IMR-90 (cell line): ENCODE results near the gene ALDH3B2. TPM values are rescaled to one million over a fixed set of nuclear protein-coding genes. Genes with fewer than 3 reads are reported as not detected.
A peak's percentile ranks its signal among the peaks of the same experiment; 100 is the strongest.

Experiments used
- ATAC-seq: fragments of 200-7000 bp; cut with Tn5 transposase; 2 replicates; pipeline ENCODE4 v1.9.1; 2020; ENCODE audit warnings: low read depth, mild to moderate bottlenecking, moderate library complexity
- BruUV-seq: library from RNA; stranded (reverse); fragments of 400-500 nt; replicated peaks from 2 replicates; lab custom pipeline; 2021; lab: Mats Ljungman, UMichigan
- CTCF ChIA-PET: fragments of 300-600 bp; formaldehyde crosslinking; extraction: SDS; loops from one replicate; lab custom pipeline; 2021; ENCODE audit warnings: antibody characterized with exemption; lab: Yijun Ruan, JAX
- POLR2A ChIA-PET: fragments of 300-600 bp; sonication (Branson Sonifier 250); formaldehyde crosslinking; loops from one replicate; lab custom pipeline; 2022; ENCODE audit warnings: antibody characterized with exemption; ENCODE audit not compliant: unreplicated experiment; lab: Charles Lee
- DNase-seq: peaks from one replicate; pipeline ENCODE4 v3.0.0; 2013
- H2AFZ ChIP-seq: replicated peaks from 2 replicates; pipeline ENCODE3; 2013; ENCODE audit warnings: low read length, mild to moderate bottlenecking; ENCODE audit not compliant: poor library complexity
- H2AK5ac ChIP-seq: 2 replicates; pipeline ENCODE4 v1.6.1; 2013; ENCODE audit warnings: low read depth, low read length, inconsistent platforms
- H2AK9ac ChIP-seq: replicated peaks from 2 replicates; pipeline ENCODE3; 2013; ENCODE audit warnings: mild to moderate bottlenecking, low read depth, low read length, moderate library complexity; ENCODE audit not compliant: poor library complexity
- H2BK120ac ChIP-seq: 2 replicates; pipeline ENCODE4 v1.6.1; 2013; ENCODE audit warnings: low read depth, low read length, inconsistent platforms
- H2BK15ac ChIP-seq: 3 replicates; pipeline ENCODE4 v1.6.1; 2013; ENCODE audit warnings: low read depth, low read length, inconsistent platforms
- H2BK20ac ChIP-seq: 2 replicates; pipeline ENCODE4 v1.6.1; 2013; ENCODE audit warnings: low read depth, mild to moderate bottlenecking, inconsistent platforms, low read length, moderate library complexity
- H2BK5ac ChIP-seq: 2 replicates; pipeline ENCODE4 v1.6.1; 2013; ENCODE audit warnings: mild to moderate bottlenecking, low read depth, low read length, inconsistent platforms; ENCODE audit not compliant: poor library complexity, severe bottlenecking
- H3K14ac ChIP-seq: replicated peaks from 2 replicates; pipeline ENCODE4 v1.6.1; 2013; ENCODE audit warnings: low read depth, low read length, inconsistent platforms
- H3K18ac ChIP-seq: 2 replicates; pipeline ENCODE4 v1.6.1; 2013; ENCODE audit warnings: low read depth, low read length, control low read depth
- H3K23ac ChIP-seq: 2 replicates; pipeline ENCODE4 v1.6.1; 2013; ENCODE audit warnings: low read depth, low read length, inconsistent platforms
- H3K27ac ChIP-seq: 2 replicates; pipeline ENCODE4 v1.5.1; 2013; ENCODE audit warnings: mild to moderate bottlenecking, control low read depth, low read length; ENCODE audit not compliant: insufficient read depth
- H3K27me3 ChIP-seq: 2 replicates; pipeline ENCODE4 v1.6.1; 2013; ENCODE audit warnings: low read length; ENCODE audit not compliant: control insufficient read depth, insufficient read depth
- H3K36me3 ChIP-seq: 2 replicates; pipeline ENCODE4 v1.6.1; 2013; ENCODE audit warnings: low read length, mixed read lengths; ENCODE audit not compliant: control insufficient read depth, insufficient read depth
- H3K4ac ChIP-seq: 2 replicates; pipeline ENCODE4 v1.6.1; 2013; ENCODE audit warnings: low read depth, low read length, inconsistent platforms
- H3K4me1 ChIP-seq: 2 replicates; pipeline ENCODE4 v1.6.1; 2013; ENCODE audit warnings: low read length, mixed read lengths; ENCODE audit not compliant: control insufficient read depth, insufficient read depth
- H3K4me2 ChIP-seq: 2 replicates; pipeline ENCODE4 v1.6.1; 2013; ENCODE audit warnings: low read depth, mild to moderate bottlenecking, control low read depth, low read length, moderate library complexity
- H3K4me3 ChIP-seq: 2 replicates; pipeline ENCODE4 v1.5.1; 2013; ENCODE audit warnings: low read depth, mild to moderate bottlenecking, control low read depth, low read length, moderate library complexity; ENCODE audit not compliant: insufficient read depth
- H3K56ac ChIP-seq: 2 replicates; pipeline ENCODE4 v1.6.1; 2013; ENCODE audit warnings: low read length, inconsistent platforms; ENCODE audit not compliant: insufficient read depth; ENCODE audit errors: extremely low read depth
- H3K79me1 ChIP-seq, 2 experiments: 2 replicates each; pipeline ENCODE4 v1.6.1; 2013; ENCODE audit warnings: low read length in 2 of 2, inconsistent platforms in 1 of 2, low read depth in 1 of 2
- H3K9ac ChIP-seq: 2 replicates; pipeline ENCODE4 v1.6.1; 2013; ENCODE audit warnings: low read depth, low read length, control low read depth
- H3K9me1 ChIP-seq: 2 replicates; pipeline ENCODE4 v1.6.1; 2013; ENCODE audit warnings: low read length, inconsistent platforms; ENCODE audit not compliant: insufficient read depth
- H3K9me3 ChIP-seq: 2 replicates; pipeline ENCODE4 v1.6.1; 2013; ENCODE audit warnings: low read length; ENCODE audit not compliant: control insufficient read depth, insufficient read depth
- H4K20me1 ChIP-seq: 2 replicates; pipeline ENCODE4 v1.6.1; 2013; ENCODE audit warnings: low read length, inconsistent platforms; ENCODE audit not compliant: insufficient read depth
- H4K5ac ChIP-seq: 2 replicates; pipeline ENCODE4 v1.6.1; 2013; ENCODE audit warnings: mild to moderate bottlenecking, low read depth, low read length, control low read depth
- H4K8ac ChIP-seq, 2 experiments: 2 replicates each; pipeline ENCODE4 v1.6.1; 2013; ENCODE audit warnings: low read depth in 2 of 2, low read length in 2 of 2, control low read depth in 1 of 2, inconsistent platforms in 1 of 2
- H4K91ac ChIP-seq: 2 replicates; pipeline ENCODE4 v1.6.1; 2013; ENCODE audit warnings: low read depth, low read length, inconsistent platforms; ENCODE audit not compliant: insufficient read depth
- BHLHE40 ChIP-seq: fragments of 150-350 bp; IDR thresholded peaks from 2 replicates; pipeline ENCODE4 v1.6.1; 2016; ENCODE audit warnings: mild to moderate bottlenecking, low read depth, low read length
- CEBPB ChIP-seq: IDR thresholded peaks from 2 replicates; pipeline ENCODE4 v1.6.1; 2012; ENCODE audit warnings: low read depth, low read length, improper control_type of control experiment
- CHD1 ChIP-seq: IDR thresholded peaks from 2 replicates; pipeline ENCODE4 v1.6.1; 2012; ENCODE audit warnings: low read depth, low read length, improper control_type of control experiment
- FOS ChIP-seq: fragments of 150-350 bp; IDR thresholded peaks from 2 replicates; pipeline ENCODE4 v1.6.1; 2016; ENCODE audit warnings: low read depth, low read length
- MAFK ChIP-seq: IDR thresholded peaks from 2 replicates; pipeline ENCODE4 v1.6.1; 2012; ENCODE audit warnings: low read depth, low read length, improper control_type of control experiment
- MXI1 ChIP-seq: IDR thresholded peaks from 2 replicates; pipeline ENCODE4 v1.6.1; 2012; ENCODE audit warnings: low read depth, mild to moderate bottlenecking, low read length, moderate library complexity, borderline replicate concordance
- NFE2L2 ChIP-seq: fragments of 150-350 bp; IDR thresholded peaks from 2 replicates; pipeline ENCODE4 v1.6.1; 2016; ENCODE audit warnings: low read depth, mild to moderate bottlenecking, low read length
- RAD21 ChIP-seq: IDR thresholded peaks from 2 replicates; pipeline ENCODE4 v1.6.1; 2012; ENCODE audit warnings: low read length, improper control_type of control experiment
- RCOR1 ChIP-seq: IDR thresholded peaks from 2 replicates; pipeline ENCODE4 v1.6.1; 2012; ENCODE audit warnings: mild to moderate bottlenecking, low read length, improper control_type of control experiment; ENCODE audit not compliant: insufficient replicate concordance
- SMC3 ChIP-seq: fragments of 150-350 bp; IDR thresholded peaks from 2 replicates; pipeline ENCODE4 v1.6.1; 2016; ENCODE audit warnings: low read depth, mild to moderate bottlenecking, antibody characterized with exemption, low read length, moderate library complexity
- WGBS, 2 experiments: methylation state at CpG; one replicate each; pipeline versions ENCODE4 v1.1.5 to v1.1.7; 2013; ENCODE audit warnings: missing lambda C conversion rate in 2 of 2; ENCODE audit not compliant: insufficient read length in 1 of 2; ENCODE audit errors: extremely low coverage in 2 of 2; 5-methylcytosine and 5-hydroxymethylcytosine counted together
- dilution Hi-C: fragments of 300-500 bp; cut with HindIII; formaldehyde crosslinking; loops from one replicate; pipeline ENCODE4 v1.14.3; 2018; ENCODE audit warnings: low sequenced_read_pairs; ENCODE audit not compliant: unreplicated experiment
- in situ Hi-C: fragments of 300-500 bp; cut with MboI; formaldehyde crosslinking; loops from 3 replicates; pipeline ENCODE4 v1.14.3; 2019; ENCODE audit warnings: low sequenced_read_pairs, inconsistent platforms, mixed read lengths
- intact Hi-C: fragments of 100-400 bp; cut with micrococcal nuclease; formaldehyde crosslinking; loops from 2 replicates; pipeline ENCODE4 v1.10.0; 2022
- polyA plus RNA-seq, 3 experiments: library from polyadenylated mRNA; depleted of rRNA; stranded (reverse); fragments of >200 nt; gene quantifications; 2 replicates each; pipeline ENCODE4 v1.2.3, GENCODE V29; 2012; ENCODE audit warnings: low replicate concordance in 1 of 3
- total RNA-seq: library from RNA; depleted of rRNA; stranded (reverse); fragments of >200 nt; gene quantifications from 2 replicates; pipeline ENCODE4 v1.2.3, GENCODE V29; 2012
- TF ChIP-seq, protein P1 (sequence below): fragments of 150-350 bp; IDR thresholded peaks from 2 replicates; pipeline ENCODE4 v1.6.1; 2017; ENCODE audit warnings: mild to moderate bottlenecking, antibody characterized with exemption, low read length, low read depth
- TF ChIP-seq, protein P2 (sequence below): conservative IDR thresholded peaks from 2 replicates; pipeline ENCODE4 v1.5.1; 2012; ENCODE audit warnings: mild to moderate bottlenecking, low read depth, low read length, improper control_type of control experiment

Gene ALDH3B2
- total and polyA plus RNA-seq, 2 of the 4 experiments (the other 2 are of a cell fraction): not detected

DNA sequence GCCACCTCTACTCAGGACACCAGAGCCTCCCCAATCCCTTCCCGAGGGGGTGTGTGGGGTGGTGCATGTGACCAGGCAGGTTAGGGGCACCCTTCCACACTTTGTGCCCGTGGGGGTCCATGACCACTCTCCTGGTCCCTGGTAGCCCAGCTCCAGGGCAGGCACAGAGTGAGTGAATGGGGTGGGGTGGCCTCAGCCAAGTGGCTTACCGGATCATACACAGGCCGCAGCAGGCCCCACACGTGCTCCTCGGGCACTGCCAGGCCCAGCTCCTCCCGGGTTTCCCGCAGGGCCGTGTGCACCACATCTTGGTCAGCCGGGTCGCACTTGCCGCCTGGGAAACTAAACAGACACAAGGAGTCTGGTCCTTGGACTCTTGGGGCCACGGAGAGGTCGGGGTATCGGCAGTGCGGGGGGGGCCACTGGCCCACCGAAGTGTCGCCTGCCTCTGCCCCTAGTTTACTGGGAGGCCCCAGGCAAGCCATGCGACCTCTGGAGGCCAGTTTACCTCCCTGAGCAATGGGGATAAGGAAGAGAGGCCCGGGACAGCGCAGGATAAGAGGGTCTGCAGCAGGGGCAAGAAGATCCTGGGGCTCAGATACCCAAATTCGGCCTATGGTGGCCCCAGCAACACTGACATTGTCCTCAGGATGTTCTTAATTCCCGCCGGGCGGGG, 45.6 kb downstream of the ALDH3B2 start (continued):
- TF ChIP-seq RCOR1: no peak

DNA sequence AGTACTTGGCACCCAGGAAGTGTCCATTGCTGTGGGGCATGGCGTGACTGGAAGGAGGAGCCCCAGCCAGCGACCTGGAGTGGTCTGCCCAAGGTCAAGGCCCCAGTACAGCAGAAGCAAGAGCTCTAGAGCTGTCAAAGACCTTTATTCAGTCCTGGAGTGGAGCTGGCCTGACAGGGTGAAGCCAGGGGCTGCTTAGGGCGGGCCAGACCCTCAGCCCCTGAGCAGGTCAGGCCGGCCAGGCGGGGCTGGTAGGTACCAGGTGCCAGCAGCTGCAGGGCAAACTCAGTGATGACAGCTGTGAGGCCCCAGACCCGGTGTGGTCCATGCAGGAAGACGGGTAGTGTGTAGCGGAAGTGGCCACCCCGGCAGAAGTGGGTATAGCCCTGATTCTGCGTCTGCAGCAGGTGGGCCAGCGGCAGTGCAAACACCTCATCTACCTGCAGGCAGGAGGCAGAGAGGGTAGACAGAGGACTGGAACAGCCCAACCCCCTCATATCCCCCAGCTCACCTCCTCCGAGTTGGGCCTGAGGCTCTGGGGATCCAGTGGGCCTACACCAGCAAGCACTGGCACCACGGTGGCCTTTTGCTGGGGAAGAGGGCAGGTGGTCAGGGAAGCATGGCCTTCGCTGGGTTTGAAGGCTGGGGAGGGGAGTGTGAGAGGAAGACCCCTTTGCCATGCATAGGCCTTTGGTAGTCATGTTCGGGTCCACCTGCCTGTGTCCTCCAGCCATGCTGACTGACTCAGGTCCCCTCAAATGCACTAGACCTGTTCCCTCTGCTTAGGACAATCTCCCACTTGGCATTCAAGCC, 46.4 kb downstream of the ALDH3B2 start:
- in situ Hi-C loops: no loop called here
- H2AK5ac ChIP-seq: peak overlapping the region; percentile 39; the same call in 1 of the 2 replicates
- H3K27me3 ChIP-seq: no peaks in the 10 kb centered on the region
- no peak for TF ChIP-seq CHD1
- no peak for TF ChIP-seq SMC3
- no peak for TF ChIP-seq RCOR1
- TF ChIP-seq MAFK: no peak
- TF ChIP-seq, protein P1, sequence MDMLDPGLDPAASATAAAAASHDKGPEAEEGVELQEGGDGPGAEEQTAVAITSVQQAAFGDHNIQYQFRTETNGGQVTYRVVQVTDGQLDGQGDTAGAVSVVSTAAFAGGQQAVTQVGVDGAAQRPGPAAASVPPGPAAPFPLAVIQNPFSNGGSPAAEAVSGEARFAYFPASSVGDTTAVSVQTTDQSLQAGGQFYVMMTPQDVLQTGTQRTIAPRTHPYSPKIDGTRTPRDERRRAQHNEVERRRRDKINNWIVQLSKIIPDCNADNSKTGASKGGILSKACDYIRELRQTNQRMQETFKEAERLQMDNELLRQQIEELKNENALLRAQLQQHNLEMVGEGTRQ: no peak
- TF ChIP-seq NFE2L2: no peak
- no peak for TF ChIP-seq MXI1
- TF ChIP-seq RAD21: no peak
- no peak for TF ChIP-seq CEBPB
- TF ChIP-seq, protein P2, sequence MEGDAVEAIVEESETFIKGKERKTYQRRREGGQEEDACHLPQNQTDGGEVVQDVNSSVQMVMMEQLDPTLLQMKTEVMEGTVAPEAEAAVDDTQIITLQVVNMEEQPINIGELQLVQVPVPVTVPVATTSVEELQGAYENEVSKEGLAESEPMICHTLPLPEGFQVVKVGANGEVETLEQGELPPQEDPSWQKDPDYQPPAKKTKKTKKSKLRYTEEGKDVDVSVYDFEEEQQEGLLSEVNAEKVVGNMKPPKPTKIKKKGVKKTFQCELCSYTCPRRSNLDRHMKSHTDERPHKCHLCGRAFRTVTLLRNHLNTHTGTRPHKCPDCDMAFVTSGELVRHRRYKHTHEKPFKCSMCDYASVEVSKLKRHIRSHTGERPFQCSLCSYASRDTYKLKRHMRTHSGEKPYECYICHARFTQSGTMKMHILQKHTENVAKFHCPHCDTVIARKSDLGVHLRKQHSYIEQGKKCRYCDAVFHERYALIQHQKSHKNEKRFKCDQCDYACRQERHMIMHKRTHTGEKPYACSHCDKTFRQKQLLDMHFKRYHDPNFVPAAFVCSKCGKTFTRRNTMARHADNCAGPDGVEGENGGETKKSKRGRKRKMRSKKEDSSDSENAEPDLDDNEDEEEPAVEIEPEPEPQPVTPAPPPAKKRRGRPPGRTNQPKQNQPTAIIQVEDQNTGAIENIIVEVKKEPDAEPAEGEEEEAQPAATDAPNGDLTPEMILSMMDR: no peak
- TF ChIP-seq BHLHE40: no peak
- TF ChIP-seq FOS: no peak
- H2BK20ac ChIP-seq: no peak overlapping the region
- H4K91ac ChIP-seq: no peak overlapping the region
- H3K36me3 ChIP-seq: no peaks in the 10 kb centered on the region
- H4K5ac ChIP-seq: no peak overlapping the region
- H3K4me3 ChIP-seq: no peak overlapping the region
- H2BK15ac ChIP-seq: no peak overlapping the region
- no peak overlapping the region for H2BK5ac ChIP-seq
- no peak overlapping the region for H2BK120ac ChIP-seq
- no peak overlapping the region for H3K9ac ChIP-seq
- intact Hi-C loops: no loop called here
- 0 out of 2 replicates have a peak, but pooled peaks cover 3% of the 10 kb centered on the region for H3K4me1 ChIP-seq
- H2AFZ ChIP-seq: no peak overlapping the region
- H3K56ac ChIP-seq: no peak overlapping the region
- H3K9me3 ChIP-seq: no peaks in the 10 kb centered on the region
- H3K27ac ChIP-seq: no peak overlapping the region
- no peak overlapping the region for H3K4ac ChIP-seq
- DNase-seq (no peak), ATAC-seq (no peak)
- H3K9me1 ChIP-seq: peaks cover 4% of the 10 kb centered on the region; the same call in 1 of the 2 replicates
- CTCF ChIA-PET: interaction anchor here (1.2 kb wide), 1 partner anchor 9 kb away, joined by 3 read pairs; no protein-coding TSS in a partner anchor
- 91% methylated on average over 7 of the region's 15 CpGs; no CpG with 5 or more reads in 1 of the 2 experiments for WGBS, 2 experiments
- H3K23ac ChIP-seq: no peak overlapping the region
- BruUV-seq: no TSS peak
- peak overlapping the region; percentile 78 for H2AK9ac ChIP-seq
- H3K18ac ChIP-seq: no peak overlapping the region
- no peak overlapping the region for H3K14ac ChIP-seq
- no peak overlapping the region for H4K8ac ChIP-seq
- no peak overlapping the region for H3K4me2 ChIP-seq
- H4K20me1 ChIP-seq: no peaks in the 10 kb centered on the region
- POLR2A ChIA-PET: no interaction called here
- dilution Hi-C loops: no loop called here
- H3K79me1 ChIP-seq: no peaks in the 10 kb centered on the region
